Kidney epithelial cell (primary cell): Measurements from ENCODE around the gene AFAP1L1. TPM values are rescaled to one million over a fixed set of nuclear protein-coding genes. Genes with fewer than 3 reads are reported as not detected.
"Not testable (repeated sequence)": the region's sequence is repeated elsewhere in the genome, so short reads cannot be mapped to it uniquely, and the experiment has no call there.

Experiments used
- DNase-seq: peaks from one replicate; pipeline ENCODE4 v3.0.0-alpha.2; 2010; ENCODE audit warnings: low read depth
- H3K27me3 ChIP-seq: 2 replicates; pipeline ENCODE4 v1.6.0; 2011; ENCODE audit warnings: low read length; ENCODE audit not compliant: control insufficient read depth, insufficient read depth
- H3K36me3 ChIP-seq: 2 replicates; pipeline ENCODE4 v1.5.1; 2011; ENCODE audit warnings: low read length; ENCODE audit not compliant: control insufficient read depth, insufficient read depth
- H3K4me3 ChIP-seq: 2 replicates; pipeline ENCODE4 v1.5.1; 2011; ENCODE audit warnings: low read depth, mild to moderate bottlenecking, control low read depth, low read length
- CTCF ChIP-seq: IDR thresholded peaks from 2 replicates; pipeline ENCODE4 v1.5.1; 2011; ENCODE audit warnings: mild to moderate bottlenecking, moderate library complexity, low read length, control low read depth, inconsistent platforms; ENCODE audit not compliant: insufficient read depth, poor library complexity, severe bottlenecking
- total RNA-seq: library from RNA; depleted of rRNA; stranded (reverse); fragments of >200 nt; gene quantifications from 2 replicates; pipeline ENCODE4 v1.2.3, GENCODE V29; 2015

AFAP1L1 gene
- total RNA-seq, 1 donor from 2014 or later: 15.3 TPM

- Histone ChIP-seq H3K4me3 (no peak overlapping the region), H3K36me3 (no peaks in the 10 kb centered on the region), H3K27me3 (no peaks in the 10 kb centered on the region)
- DNase-seq: no peak
- TF ChIP-seq CTCF: no peak
Observed at GRCh38 chr5:149389552-149390495, 118.2 kb downstream of the AFAP1L1 start.

- not testable (repeated sequence) for H3K4me3 ChIP-seq, H3K36me3 ChIP-seq, DNase-seq, H3K27me3 ChIP-seq
Observed at GRCh38 chr5:149391076-149391475, 119.4 kb downstream of the AFAP1L1 start.

Other genes starting within 250 kb of the AFAP1L1 start
- gene SH3TC2, start 208.8 kb upstream of the AFAP1L1 start, total RNA-seq: 7.9 and 8.4 TPM in 2 replicates
- gene ABLIM3, start 130.4 kb upstream of the AFAP1L1 start, total RNA-seq: 32.1 and 35.2 TPM in 2 replicates
- 30.3 and 30.7 TPM in 2 replicates for gene GRPEL2, start 73.6 kb downstream of the AFAP1L1 start, total RNA-seq
- gene PCYOX1L, start 86.2 kb downstream of the AFAP1L1 start, total RNA-seq: 8.6 and 11.9 TPM in 2 replicates
- not detected in 2 replicates for gene IL17B, start 107.4 kb downstream of the AFAP1L1 start, total RNA-seq